Measurements from ENCODE around the gene ADAT3.

- no peak for TF ChIP-seq CTCF (IDR thresholded peaks at IDR 0.05; ENCODE audit: borderline replicate concordance, extremely low read depth, low read length, poor library complexity, severe bottlenecking)
- TF ChIP-seq EZH2 (IDR thresholded peaks at IDR 0.05; ENCODE audit: borderline replicate concordance, low read depth, low read length, severe bottlenecking) = no peak
Observed at GRCh38 chr19:1858412-1859081, 46.7 kb upstream of the ADAT3 start.
